ENCODE measurements around the gene ZNF438.

DNA sequence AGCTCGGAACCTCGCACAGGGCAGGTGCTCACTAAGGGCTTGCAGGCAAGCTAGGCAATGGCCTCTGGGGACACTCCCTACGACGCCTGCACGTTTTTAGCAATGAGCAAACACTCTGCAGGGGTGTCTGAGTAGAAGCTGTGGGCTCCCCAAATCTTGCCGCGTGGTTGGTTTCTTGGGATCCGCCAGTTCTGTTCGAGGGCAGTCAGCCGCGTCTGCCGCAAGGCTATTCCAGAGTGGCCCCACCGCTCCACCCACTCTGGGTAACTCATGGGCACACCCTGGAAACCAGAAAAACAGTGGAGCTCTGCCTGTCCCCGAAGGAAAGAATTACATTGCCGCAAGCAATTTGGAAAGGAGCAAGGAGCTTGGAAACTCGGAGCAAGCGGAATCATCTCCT, 212.8 kb downstream of the ZNF438 start:
- TF ChIP-seq, protein P1, sequence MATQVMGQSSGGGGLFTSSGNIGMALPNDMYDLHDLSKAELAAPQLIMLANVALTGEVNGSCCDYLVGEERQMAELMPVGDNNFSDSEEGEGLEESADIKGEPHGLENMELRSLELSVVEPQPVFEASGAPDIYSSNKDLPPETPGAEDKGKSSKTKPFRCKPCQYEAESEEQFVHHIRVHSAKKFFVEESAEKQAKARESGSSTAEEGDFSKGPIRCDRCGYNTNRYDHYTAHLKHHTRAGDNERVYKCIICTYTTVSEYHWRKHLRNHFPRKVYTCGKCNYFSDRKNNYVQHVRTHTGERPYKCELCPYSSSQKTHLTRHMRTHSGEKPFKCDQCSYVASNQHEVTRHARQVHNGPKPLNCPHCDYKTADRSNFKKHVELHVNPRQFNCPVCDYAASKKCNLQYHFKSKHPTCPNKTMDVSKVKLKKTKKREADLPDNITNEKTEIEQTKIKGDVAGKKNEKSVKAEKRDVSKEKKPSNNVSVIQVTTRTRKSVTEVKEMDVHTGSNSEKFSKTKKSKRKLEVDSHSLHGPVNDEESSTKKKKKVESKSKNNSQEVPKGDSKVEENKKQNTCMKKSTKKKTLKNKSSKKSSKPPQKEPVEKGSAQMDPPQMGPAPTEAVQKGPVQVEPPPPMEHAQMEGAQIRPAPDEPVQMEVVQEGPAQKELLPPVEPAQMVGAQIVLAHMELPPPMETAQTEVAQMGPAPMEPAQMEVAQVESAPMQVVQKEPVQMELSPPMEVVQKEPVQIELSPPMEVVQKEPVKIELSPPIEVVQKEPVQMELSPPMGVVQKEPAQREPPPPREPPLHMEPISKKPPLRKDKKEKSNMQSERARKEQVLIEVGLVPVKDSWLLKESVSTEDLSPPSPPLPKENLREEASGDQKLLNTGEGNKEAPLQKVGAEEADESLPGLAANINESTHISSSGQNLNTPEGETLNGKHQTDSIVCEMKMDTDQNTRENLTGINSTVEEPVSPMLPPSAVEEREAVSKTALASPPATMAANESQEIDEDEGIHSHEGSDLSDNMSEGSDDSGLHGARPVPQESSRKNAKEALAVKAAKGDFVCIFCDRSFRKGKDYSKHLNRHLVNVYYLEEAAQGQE (IDR thresholded peaks at IDR 0.05; ENCODE audit: insufficient read depth in 1 of 2, low read depth in 2 of 2, low read length in 1 of 2), result no peak
- TF ChIP-seq, protein P2, sequence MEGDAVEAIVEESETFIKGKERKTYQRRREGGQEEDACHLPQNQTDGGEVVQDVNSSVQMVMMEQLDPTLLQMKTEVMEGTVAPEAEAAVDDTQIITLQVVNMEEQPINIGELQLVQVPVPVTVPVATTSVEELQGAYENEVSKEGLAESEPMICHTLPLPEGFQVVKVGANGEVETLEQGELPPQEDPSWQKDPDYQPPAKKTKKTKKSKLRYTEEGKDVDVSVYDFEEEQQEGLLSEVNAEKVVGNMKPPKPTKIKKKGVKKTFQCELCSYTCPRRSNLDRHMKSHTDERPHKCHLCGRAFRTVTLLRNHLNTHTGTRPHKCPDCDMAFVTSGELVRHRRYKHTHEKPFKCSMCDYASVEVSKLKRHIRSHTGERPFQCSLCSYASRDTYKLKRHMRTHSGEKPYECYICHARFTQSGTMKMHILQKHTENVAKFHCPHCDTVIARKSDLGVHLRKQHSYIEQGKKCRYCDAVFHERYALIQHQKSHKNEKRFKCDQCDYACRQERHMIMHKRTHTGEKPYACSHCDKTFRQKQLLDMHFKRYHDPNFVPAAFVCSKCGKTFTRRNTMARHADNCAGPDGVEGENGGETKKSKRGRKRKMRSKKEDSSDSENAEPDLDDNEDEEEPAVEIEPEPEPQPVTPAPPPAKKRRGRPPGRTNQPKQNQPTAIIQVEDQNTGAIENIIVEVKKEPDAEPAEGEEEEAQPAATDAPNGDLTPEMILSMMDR (IDR thresholded peaks at IDR 0.05), result no peak

All from Panc1 (cell line).